Measurements from ENCODE around the gene PTDSS2. TPM values are rescaled to one million over a fixed set of nuclear protein-coding genes. Genes with fewer than 3 reads are reported as not detected.
A peak's percentile ranks its signal among the peaks of the same experiment; 100 is the strongest.

The PTDSS2 gene
- total and polyA plus RNA-seq, 10 donors = 11.0 to 40.7 (median 25.7) TPM

DNA sequence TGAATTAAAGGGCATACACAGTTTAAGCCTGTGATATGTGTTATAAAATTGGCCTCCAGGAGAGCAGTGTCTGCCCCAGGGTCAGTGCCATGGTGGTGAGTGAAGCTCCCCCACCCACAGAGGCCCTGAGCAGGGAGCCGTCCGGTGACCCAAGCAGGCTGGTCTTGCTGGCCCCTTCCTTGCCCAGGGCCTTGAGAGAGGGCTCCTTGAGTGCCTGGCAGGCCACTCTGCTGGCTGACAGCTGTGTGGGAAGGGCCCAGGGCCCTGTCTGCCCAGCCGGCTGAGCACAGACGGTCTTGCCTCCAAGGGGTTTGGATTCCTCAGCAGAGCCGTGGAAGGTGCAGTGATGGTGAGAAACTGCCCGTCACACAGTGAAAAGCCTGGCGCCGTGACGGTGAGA, 25.9 kb downstream of the PTDSS2 start:
- no peaks in the 10 kb centered on the region for H3K9me3 ChIP-seq
- peaks cover 0 to 14% (median 0%) of the 10 kb centered on the region in 6 donors for H3K36me3 ChIP-seq
- no peak overlapping the region for H3K4me3 ChIP-seq
- 84 to 96% (median 94%) methylated on average over 9 of the region's 9 CpGs for WGBS, 5 donors
- DNase-seq = no peak
- intact Hi-C loops (cut with DNase I; ENCODE audit: low total_unique reads) = no loop called here
- H3K4me1 ChIP-seq = peaks cover 0 to 3% (median 0%) of the 10 kb centered on the region in 6 donors
- TF ChIP-seq, protein P1, sequence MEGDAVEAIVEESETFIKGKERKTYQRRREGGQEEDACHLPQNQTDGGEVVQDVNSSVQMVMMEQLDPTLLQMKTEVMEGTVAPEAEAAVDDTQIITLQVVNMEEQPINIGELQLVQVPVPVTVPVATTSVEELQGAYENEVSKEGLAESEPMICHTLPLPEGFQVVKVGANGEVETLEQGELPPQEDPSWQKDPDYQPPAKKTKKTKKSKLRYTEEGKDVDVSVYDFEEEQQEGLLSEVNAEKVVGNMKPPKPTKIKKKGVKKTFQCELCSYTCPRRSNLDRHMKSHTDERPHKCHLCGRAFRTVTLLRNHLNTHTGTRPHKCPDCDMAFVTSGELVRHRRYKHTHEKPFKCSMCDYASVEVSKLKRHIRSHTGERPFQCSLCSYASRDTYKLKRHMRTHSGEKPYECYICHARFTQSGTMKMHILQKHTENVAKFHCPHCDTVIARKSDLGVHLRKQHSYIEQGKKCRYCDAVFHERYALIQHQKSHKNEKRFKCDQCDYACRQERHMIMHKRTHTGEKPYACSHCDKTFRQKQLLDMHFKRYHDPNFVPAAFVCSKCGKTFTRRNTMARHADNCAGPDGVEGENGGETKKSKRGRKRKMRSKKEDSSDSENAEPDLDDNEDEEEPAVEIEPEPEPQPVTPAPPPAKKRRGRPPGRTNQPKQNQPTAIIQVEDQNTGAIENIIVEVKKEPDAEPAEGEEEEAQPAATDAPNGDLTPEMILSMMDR (IDR thresholded peaks at IDR 0.05 in 8 of 11, conservative IDR thresholded peaks at IDR 0.05 in 3 of 11) = no peak
- no peak for TF ChIP-seq POLR2AphosphoS5 (IDR thresholded peaks at IDR 0.05)
- no peak for TF ChIP-seq POLR2A (IDR thresholded peaks at IDR 0.05)
- H3K27me3 ChIP-seq (replicated peaks in 1 of 7) = no peaks in the 10 kb centered on the region
- H3K27ac ChIP-seq = no peak overlapping the region

DNA sequence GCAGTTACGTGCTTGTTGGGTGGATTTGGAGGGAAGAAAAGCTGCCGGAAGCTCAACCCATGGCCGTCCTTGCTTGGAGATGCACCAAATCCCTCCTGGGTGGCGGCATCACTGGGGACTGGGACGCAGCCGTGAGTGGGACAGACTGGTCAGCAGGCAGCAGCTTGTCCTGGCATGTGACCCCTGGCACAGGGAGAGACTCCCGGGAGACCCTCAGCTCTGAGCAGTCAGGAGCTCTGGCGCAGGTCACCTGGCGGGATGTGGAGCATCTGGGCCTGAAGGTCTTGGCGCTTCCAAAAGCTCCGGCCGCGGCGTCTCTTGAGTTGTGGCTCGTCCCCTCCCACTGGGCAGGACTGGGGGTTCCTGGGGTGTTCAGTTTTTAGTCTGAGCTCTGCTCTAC, 26.3 kb downstream of the PTDSS2 start:
- TF ChIP-seq, protein P1 (IDR thresholded peaks at IDR 0.05 in 8 of 11, conservative IDR thresholded peaks at IDR 0.05 in 3 of 11) = no peak
- TF ChIP-seq POLR2A (IDR thresholded peaks at IDR 0.05) = no peak
- TF ChIP-seq POLR2AphosphoS5 (IDR thresholded peaks at IDR 0.05) = no peak
- H3K27me3 ChIP-seq (replicated peaks in 1 of 7) = no peaks in the 10 kb centered on the region
- no peak overlapping the region for H3K4me3 ChIP-seq
- no peaks in the 10 kb centered on the region for H3K4me1 ChIP-seq
- 96 to 99% (median 98%) methylated on average over 10 to 15 of the region's 15 CpGs for WGBS, 5 donors
- no peak overlapping the region for H3K27ac ChIP-seq
- no peaks in the 10 kb centered on the region for H3K9me3 ChIP-seq
- H3K36me3 ChIP-seq = peaks cover 0 to 14% (median 0%) of the 10 kb centered on the region in 6 donors
- intact Hi-C loops (cut with DNase I; ENCODE audit: low total_unique reads) = no loop called here
- no peak for DNase-seq

DNA sequence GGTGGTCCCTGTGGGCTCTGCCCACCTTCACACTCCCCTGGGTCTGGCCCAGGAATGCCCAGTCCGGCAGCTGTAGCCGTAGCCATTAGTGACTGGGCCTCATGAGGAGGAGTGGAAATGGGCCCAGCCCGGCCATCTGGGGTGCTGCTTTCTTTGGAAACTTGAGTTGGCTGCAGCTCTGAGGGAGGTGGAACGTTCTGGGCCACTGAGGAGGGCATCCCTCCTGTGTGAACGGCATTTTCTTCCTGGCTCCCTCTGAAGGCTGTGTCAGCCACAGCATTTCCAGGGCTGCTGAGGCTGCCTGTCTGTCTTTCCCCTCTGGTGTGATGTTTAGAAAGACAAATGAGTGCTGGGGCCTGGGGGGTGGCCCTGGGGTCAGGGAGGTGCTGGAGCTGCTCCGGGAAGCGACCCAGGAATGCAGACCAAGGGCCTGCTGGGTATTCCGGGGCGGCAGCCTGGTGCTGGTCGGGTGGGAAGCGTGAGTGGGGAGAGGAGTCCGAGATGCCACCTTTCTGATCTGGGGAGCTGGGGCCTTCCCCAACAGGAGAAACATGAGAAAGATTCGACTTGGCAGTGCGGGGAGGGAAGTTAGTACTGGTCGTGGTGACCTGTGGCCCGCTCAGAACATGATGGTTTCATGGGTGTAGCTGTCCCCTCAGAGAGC, 27.1 kb downstream of the PTDSS2 start:
- 79 to 90% (median 84%) methylated on average over 16 of the region's 16 CpGs for WGBS, 5 donors
- Histone ChIP-seq H3K4me1 (no peaks in the 10 kb centered on the region), H3K36me3 (peaks cover 0 to 14% (median 0%) of the 10 kb centered on the region in 6 donors), H3K27ac (no peak overlapping the region), H3K27me3 (replicated peaks in 1 of 7) (no peaks in the 10 kb centered on the region), H3K4me3 (no peak overlapping the region), H3K9me3 (no peaks in the 10 kb centered on the region)
- TF ChIP-seq POLR2A (IDR thresholded peaks at IDR 0.05) (no peak), POLR2AphosphoS5 (IDR thresholded peaks at IDR 0.05) (no peak)
- TF ChIP-seq, protein P1 (IDR thresholded peaks at IDR 0.05 in 8 of 11, conservative IDR thresholded peaks at IDR 0.05 in 3 of 11) = no peak
- intact Hi-C loops (cut with DNase I; ENCODE audit: low total_unique reads) = no loop called here
- DNase-seq = no peak

DNA sequence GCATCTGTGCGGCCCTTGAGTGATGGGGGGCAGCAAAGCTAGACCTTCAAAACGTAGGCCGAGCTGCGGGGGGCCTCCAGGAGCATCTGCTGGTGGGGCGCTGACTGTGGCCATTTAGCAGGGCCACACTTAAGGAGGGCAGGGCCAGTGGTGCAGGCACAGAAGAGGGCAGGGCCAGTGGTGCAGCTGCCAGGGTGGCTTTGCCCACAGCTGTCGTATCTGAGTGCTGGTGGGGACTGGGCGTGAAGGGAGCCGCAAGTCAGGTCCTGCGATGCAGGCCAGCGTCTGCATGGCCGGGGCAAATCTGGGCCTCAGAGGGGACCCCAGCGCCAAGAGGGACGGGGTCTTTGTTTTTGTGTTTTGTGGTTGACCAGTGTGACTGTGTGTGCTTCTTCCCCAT, 29.2 kb downstream of the PTDSS2 start:
- DNase-seq = no peak
- TF ChIP-seq, protein P1 (IDR thresholded peaks at IDR 0.05 in 8 of 11, conservative IDR thresholded peaks at IDR 0.05 in 3 of 11) = no peak
- TF ChIP-seq POLR2AphosphoS5 (IDR thresholded peaks at IDR 0.05) = peak in 1 of 3 donors; percentile 22
- H3K4me3 ChIP-seq = no peak overlapping the region
- no peak overlapping the region for H3K27ac ChIP-seq
- H3K9me3 ChIP-seq = no peaks in the 10 kb centered on the region
- no peaks in the 10 kb centered on the region for H3K4me1 ChIP-seq
- 88 to 92% (median 90%) methylated on average over 12 to 13 of the region's 13 CpGs for WGBS, 5 donors
- peaks cover 0 to 14% (median 0%) of the 10 kb centered on the region in 6 donors for H3K36me3 ChIP-seq
- no peaks in the 10 kb centered on the region for H3K27me3 ChIP-seq (replicated peaks in 1 of 7)
- intact Hi-C loops (cut with DNase I; ENCODE audit: low total_unique reads) = no loop called here
